HTR-8/SVneo (cell line): ENCODE data around the gene PIAS3.
"Not testable (repeated sequence)": the region's sequence is repeated elsewhere in the genome, so short reads cannot be mapped to it uniquely, and the experiment has no call there.

Experiments used
- DNase-seq: peaks from one replicate; pipeline ENCODE4 v3.0.0; 2011; ENCODE audit warnings: low spot score, mixed read lengths; ENCODE audit not compliant: insufficient read length
- FAIRE-seq: peaks from 2 replicates; lab custom pipeline; 2011; peaks lifted over from hg19 to GRCh38; lab: Jason Lieb, UNC

Gene PIAS3

DNA sequence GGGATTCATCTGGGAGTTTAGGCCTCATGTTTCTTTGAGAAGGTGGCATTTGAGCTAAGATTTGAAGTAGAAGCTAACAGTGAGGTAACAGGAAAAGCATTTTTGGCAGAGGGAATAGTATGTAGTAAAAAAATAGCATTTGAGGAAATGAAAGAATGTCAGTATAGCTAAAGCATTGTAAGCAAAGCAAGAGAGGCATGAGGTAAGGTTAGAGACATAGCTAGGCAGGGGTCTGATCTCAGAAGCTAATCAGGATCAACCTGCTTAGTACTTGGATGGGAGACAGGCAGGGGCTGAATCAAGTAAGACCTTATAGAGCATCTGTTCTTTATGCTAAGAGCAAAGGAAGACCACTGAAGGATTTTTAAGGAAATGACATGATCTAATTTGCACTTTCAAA lies 30.9 kb downstream of the PIAS3 start:
- FAIRE-seq (no peak), DNase-seq (no peak)

DNA sequence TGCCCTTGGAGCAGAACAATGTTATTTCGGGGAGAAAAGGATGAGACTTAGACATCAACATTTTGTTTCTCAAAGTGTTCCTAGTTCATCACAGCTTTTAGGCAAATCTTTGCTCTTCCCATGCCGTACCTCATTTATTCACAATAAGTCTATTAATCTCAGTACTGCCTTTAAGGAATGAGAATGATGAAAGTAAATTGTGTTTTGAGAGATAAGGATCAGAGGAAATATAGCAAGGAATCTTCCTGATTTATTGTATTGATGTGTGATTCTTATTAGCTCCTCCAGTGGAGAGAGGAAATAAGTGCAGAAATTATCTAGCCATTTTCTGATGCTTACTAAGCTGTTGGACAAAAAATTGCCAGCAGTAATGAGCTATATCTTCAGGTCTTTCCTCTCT lies 32.9 kb downstream of the PIAS3 start:
- FAIRE-seq (no peak), DNase-seq (no peak)

DNA sequence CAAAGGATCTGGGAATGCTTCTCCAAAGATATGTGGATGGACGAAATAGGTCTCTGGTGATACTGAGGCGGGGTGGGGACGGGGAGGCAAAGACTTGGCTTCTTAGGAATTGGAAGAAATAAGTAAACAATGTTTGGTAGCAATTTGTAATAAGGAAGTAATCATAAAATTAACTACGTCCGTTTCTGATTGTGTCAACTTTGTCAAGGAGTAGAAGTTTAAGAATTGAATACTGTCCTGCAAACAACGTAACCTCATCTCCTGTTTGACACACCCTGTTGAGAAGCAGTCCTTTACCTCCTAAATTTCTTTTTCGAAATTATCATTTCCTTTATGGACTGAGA lies 34.4 kb downstream of the PIAS3 start:
- FAIRE-seq = no peak

DNA sequence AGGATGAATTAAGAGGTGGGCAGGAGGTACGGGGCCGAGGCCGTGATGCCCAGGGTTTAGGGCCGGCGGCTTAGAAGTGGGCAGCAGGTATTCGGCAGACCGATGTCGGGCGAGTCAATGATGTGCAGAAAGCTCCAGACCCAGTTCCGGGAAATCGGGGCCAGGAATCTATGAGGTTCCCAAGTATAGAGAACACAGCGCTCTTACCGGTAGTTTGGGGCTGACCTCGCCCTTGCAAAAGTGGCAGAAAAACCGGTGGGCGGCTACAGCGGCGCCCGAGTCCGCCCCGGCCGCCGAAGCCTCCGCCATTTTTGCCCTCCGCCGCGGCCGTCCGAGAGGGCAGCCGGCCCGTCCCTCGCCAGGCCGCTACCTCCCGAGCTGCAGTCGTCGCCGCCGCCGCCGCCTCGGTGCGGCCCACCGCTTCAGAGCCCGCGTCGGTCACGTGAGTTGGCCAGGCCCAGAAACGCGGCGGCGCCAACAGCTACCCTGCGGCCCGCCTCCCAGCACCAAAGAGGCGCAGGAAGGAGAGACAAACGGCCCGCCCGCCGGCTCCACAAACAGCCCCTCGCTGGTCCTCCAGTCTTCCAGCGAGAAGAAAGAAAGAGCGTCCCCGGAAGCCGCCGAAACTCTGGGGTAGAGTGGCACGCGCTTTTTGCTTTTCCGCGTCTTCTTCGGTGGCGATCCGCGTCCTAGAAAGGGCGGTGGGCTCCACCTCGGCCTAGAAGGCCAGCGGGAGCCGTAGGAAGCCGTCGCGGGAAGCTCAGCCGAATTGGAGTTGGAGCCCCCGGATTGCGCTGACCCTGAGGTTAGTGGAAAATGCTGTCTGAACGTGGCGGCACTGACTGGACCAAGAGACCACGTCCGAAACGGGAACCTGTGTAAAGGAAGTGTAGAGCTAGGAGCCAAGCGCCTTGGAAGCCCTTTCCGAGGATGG lies 35.0 kb downstream of the PIAS3 start, which contains the start of the genes POLR3C and RNF115:
Gene POLR3C (plus strand): TSS at position 636 of the 934 bp plus-strand sequence. CDS start 1,577 bp downstream, outside the sequence.
Gene RNF115 (minus strand): TSS at position 531 of the 934 bp plus-strand sequence. CDS start 222 bp downstream, at position 309.
- DNase-seq (peak; percentile 74), FAIRE-seq (no peak)

More for the DNA sequence above, 34.4 kb downstream of the PIAS3 start:
- DNase-seq = no peak

DNA sequence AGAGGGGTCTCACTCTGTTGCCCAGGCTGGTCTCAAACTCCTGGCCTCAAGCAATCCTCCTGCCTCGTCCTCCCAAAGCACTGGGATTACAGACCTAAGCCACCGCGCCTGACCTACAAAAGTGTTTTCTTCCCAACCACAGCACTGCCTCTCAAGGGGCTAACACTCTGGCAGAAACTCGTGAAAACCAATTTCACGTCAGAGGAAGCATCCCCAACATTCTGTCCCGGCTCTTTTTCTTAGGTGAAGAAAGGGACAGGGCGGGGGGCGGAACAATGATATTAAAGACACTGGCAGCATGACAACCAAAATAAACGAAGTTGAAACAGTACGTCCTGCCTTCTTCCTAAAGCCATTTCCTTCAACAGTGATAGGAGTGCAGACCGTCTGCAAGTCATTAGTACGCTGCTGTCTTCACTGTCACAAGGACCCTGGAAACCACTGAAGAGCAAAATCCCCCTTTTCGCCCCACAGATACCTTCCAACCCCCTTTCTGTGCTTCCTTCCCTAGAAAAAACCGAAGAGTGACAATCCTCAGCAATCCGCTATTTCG lies 36.0 kb downstream of the PIAS3 start:
- FAIRE-seq = not testable (repeated sequence)

DNA sequence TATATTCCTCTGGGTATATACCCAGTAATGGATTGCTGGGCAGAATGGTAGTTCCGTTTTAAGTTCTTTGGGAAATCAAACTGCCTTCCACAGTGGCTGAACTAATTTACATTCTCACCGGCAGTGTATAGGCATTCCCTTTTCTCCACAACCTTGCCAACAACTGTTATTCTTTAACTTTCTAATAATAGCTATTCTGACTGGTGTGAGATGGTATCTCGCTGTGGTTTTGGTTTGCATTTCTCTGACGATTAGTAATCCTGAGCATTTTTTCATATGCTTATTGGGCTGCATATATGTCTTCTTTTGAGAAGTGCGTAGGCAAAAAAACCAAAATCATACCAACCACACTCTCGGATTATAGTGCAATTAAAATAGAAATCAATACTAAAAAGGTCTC lies 40.8 kb downstream of the PIAS3 start:
- DNase-seq, FAIRE-seq: not testable (repeated sequence)

More for the DNA sequence above, 36.0 kb downstream of the PIAS3 start:
- DNase-seq = not testable (repeated sequence)

DNA sequence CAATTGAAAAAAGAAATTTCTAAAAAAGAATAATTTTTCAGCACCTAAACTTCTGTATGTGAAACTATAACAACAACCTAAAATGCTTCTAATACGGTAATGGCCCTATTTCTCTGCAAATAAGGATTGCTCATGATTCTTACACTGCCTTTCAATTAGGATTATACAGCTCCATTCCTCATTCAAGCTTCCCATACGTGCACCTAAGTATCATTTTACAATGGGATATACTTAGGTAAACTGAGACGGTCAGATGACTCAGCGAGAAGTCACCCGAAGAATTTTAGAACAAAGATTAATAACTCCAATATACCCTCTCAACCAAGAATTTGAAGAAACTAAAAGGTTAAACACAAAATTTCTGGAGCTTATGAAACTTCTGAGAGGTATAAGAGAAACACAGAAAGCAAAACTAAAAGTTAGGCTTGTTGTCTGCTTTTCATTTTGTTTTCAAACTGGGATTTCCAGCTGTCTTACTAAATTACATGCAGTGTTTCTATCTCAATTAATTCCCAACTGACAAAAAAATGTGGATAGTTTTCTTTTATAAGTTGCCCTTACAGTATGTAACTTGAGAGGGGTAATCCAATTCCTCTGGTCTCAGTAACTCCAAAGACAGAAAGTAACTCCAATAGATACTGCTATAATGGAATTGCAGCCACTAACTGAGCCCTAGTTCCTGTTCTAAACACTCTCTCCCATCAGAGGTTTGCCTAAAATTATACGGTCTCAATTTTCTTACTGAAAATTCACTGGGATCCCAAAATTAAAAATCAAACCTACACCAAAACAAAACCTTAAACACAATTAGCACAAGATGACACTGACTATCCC lies 45.7 kb downstream of the PIAS3 start:
- FAIRE-seq, DNase-seq: not testable (repeated sequence)

DNA sequence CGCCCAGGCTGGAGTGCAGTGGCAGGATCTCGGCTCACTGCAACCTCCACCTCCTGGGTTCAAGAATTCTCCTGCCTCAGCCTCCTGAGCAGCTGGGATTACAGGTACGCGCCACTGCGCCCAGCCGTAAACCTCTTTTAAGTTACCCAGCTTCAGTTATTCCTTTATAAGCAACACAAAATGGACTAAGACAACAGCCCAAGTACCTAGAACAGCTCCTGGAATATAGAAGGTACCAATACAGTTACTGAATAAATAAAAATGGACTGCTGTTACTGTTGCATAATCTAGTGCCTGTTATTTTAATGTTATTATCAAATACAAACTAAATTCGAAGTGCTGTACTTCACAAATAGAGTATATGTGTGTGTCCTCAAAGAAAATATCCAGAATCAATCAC lies 52.0 kb downstream of the PIAS3 start:
- no peak for DNase-seq
- no peak for FAIRE-seq

DNA sequence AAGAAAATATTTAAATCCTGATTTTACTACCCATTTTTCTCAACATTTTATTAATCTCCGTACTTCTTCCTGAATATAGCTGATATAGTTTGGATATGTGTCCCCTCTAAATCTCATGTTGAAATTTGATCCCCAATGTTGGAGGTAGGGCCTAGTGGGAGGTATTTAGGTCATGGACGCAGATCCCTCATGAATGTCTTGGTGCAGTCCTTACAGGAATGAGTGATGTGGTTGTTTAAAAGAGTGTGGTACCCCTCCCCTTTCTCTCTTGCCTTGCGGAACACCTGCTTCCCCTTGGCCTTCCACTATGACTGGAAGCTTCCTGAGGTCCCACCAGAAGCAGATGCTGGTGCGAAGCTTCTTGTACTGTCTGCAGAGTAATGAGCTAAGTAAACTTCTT lies 52.5 kb downstream of the PIAS3 start:
- DNase-seq = no peak
- FAIRE-seq = no peak

DNA sequence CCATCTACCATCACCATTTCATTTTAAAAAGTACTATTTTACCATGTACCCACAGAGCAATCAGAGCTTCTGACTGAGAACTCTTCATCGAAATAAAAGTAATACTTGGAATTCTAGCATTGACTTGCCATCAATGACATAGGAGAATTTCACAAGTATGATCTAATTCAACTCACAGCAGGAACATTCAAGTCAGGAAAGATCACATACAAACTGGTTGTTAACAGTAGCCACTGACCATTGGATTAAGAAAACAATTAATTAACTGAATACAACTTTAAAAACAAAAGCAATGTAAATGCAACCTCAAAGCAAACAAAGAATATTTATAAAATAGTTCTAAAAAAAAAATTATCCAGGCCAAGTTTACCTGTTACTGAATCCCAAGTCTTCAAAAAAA lies 53.8 kb downstream of the PIAS3 start:
- FAIRE-seq (no peak), DNase-seq (no peak)

DNA sequence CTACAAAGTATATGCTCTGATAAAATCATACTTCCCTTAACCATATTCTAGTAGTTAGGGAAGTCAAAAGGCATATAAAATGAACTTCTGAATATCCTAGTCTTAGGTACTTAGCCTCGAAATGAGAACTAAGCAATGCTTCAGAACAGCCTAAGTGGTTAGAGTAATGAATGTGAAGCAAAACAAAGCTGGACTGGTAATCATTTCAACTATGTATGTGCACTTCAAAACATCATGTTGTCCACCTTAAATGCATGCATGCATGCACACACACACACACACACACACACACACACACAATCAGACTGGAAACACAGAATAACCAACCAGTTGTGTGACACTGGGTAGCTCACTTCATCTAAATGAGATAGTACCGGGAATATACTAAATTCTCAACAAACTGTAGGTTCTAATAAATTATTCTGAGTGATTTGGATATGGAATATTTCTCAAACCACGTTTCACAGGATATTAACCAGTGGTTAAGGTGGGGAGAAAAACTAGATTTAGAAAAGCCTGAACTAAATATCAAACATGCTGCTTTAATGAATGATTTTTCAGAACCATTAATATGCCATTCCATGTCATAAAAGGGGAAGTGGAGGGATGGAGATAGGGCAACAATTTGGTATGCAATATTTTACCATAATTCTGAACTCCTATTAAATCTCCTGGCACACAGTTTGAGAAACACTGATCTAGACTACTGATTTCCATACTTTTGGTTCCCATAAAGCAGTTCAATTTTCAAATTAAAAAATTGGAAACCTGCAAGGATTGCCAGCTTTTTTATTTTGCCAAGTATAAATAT lies 54.4 kb downstream of the PIAS3 start:
- FAIRE-seq (no peak), DNase-seq (no peak)

DNA sequence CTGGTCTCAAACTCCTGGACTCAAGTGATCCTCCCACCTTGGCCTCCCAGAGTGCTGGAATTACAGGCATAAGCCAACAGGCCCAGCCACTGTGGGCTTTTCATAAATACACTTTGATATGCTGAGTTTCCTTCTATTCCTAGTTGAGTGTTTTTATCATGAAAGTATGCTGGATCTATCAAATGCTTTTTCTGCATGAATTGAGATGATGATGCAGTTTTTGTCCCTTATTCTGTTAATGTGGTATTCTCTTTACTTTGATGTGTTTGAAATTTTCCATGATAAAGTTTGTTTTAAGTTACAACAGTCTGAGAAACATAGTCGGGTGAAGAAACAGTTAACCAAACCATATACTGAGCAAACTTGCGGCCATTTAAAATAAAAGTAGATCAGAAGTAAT lies 59.1 kb downstream of the PIAS3 start:
- FAIRE-seq = no peak
- DNase-seq = no peak
